ENCODE measurements around the gene FNDC11. TPM values are rescaled to one million over a fixed set of nuclear protein-coding genes. Genes with fewer than 3 reads are reported as not detected.
A peak's percentile ranks its signal among the peaks of the same experiment; 100 is the strongest.

Gene FNDC11
- total and polyA plus RNA-seq, 3 experiments from 2014 or later, result 0.13 to 0.26 TPM; not detected in 1

GRCh38 chr20:63572788-63573646 is 19.1 kb downstream of the FNDC11 start:
- peak overlapping the region in 7 of 8 donors; percentile 3 to 94 (median 80) for H3K27ac Mint-ChIP-seq

GRCh38 chr20:63573647-63574131 is 19.7 kb downstream of the FNDC11 start:
- no peak for DNase-seq
- CTCF ChIA-PET, result interaction anchor here (1.0 to 4.0 kb wide), 5 partner anchors 8 to 85 kb away, joined by 3 to 20 read pairs (median 4); partner anchors contain the start of genes PPDPF, PTK6 and RTEL1
- peaks cover 7 to 13% (median 10%) of the 10 kb centered on the region in 3 donors for H3K4me1 Mint-ChIP-seq
- H3K4me3 ChIP-seq (ENCODE audit: low read length), result peak overlapping the region; percentile 62
- no peaks in the 10 kb centered on the region for H3K9me3 Mint-ChIP-seq
- H3K4me1 ChIP-seq (ENCODE audit: insufficient read depth, low read length), result peaks cover 26% of the 10 kb centered on the region
- peaks cover 0 to 4% of the 10 kb centered on the region in 2 donors for H3K27me3 Mint-ChIP-seq
- H3K4me3 Mint-ChIP-seq, result peak overlapping the region; percentile 66 to 94 (median 78)
- POLR2A ChIA-PET, result interaction anchor here (0.9 to 1.9 kb wide), 3 partner anchors 36 to 54 kb away, joined by 3 to 7 read pairs (median 6); partner anchors contain the start of genes GMEB2 and PPDPF
- H3K36me3 ChIP-seq (ENCODE audit: insufficient read depth, low read length), result no peaks in the 10 kb centered on the region
- H3K36me3 Mint-ChIP-seq, result no peaks in the 10 kb centered on the region
- H3K27ac ChIP-seq (ENCODE audit: low read depth, low read length), result peak overlapping the region; percentile 70
- peak overlapping the region in 7 of 8 donors; percentile 3 to 94 (median 80) for H3K27ac Mint-ChIP-seq
- H3K27me3 ChIP-seq (ENCODE audit: insufficient read depth, low read length, poor library complexity, severe bottlenecking), result no peaks in the 10 kb centered on the region
- no peaks in the 10 kb centered on the region for H3K9me3 ChIP-seq (ENCODE audit: low read length)

More at GRCh38 chr20:63572788-63573646, 19.1 kb downstream of the FNDC11 start:
- Mint-ChIP-seq H3K27me3 (peaks cover 0 to 4% of the 10 kb centered on the region in 2 donors), H3K4me3 (peak overlapping the region; percentile 66 to 94 (median 78)), H3K4me1 (peaks cover 10 to 20% (median 14%) of the 10 kb centered on the region in 3 donors), H3K9me3 (no peaks in the 10 kb centered on the region), H3K36me3 (no peaks in the 10 kb centered on the region)
- ChIA-PET POLR2A (interaction anchor here (0.9 to 1.9 kb wide), 3 partner anchors 35 to 54 kb away, joined by 3 to 7 read pairs (median 6); partner anchors contain the start of genes GMEB2 and PPDPF), CTCF (interaction anchor here (1.0 to 4.0 kb wide), 5 partner anchors 9 to 85 kb away, joined by 3 to 20 read pairs (median 4); partner anchors contain the start of genes PPDPF, PTK6 and RTEL1)
- no peaks in the 10 kb centered on the region for H3K36me3 ChIP-seq (ENCODE audit: insufficient read depth, low read length)
- peaks cover 32% of the 10 kb centered on the region for H3K4me1 ChIP-seq (ENCODE audit: insufficient read depth, low read length)
- peak overlapping the region; percentile 70 for H3K27ac ChIP-seq (ENCODE audit: low read depth, low read length)
- H3K9me3 ChIP-seq (ENCODE audit: low read length), result no peaks in the 10 kb centered on the region
- no peak for DNase-seq
- H3K4me3 ChIP-seq (ENCODE audit: low read length), result peak overlapping the region; percentile 62
- H3K27me3 ChIP-seq (ENCODE audit: insufficient read depth, low read length, poor library complexity, severe bottlenecking), result no peaks in the 10 kb centered on the region

- Histone ChIP-seq H3K27me3 (ENCODE audit: insufficient read depth, low read length, poor library complexity, severe bottlenecking) (no peaks in the 10 kb centered on the region), H3K9me3 (ENCODE audit: low read length) (no peaks in the 10 kb centered on the region), H3K36me3 (ENCODE audit: insufficient read depth, low read length) (no peaks in the 10 kb centered on the region), H3K27ac (ENCODE audit: low read depth, low read length) (peak within 1 kb of the TSS; percentile 70), H3K4me3 (ENCODE audit: low read length) (peak within 1 kb of the TSS; percentile 62), H3K4me1 (ENCODE audit: insufficient read depth, low read length) (peaks cover 20% of the 10 kb centered on the region)
- Mint-ChIP-seq H3K4me3 (peak within 1 kb of the TSS; percentile 66 to 94 (median 78)), H3K36me3 (no peaks in the 10 kb centered on the region), H3K9me3 (no peaks in the 10 kb centered on the region), H3K4me1 (peaks cover 3 to 7% (median 4%) of the 10 kb centered on the region in 3 donors), H3K27ac (peak within 1 kb of the TSS in 7 of 8 donors; percentile 36 to 94 (median 80)), H3K27me3 (peaks cover 0 to 4% of the 10 kb centered on the region in 2 donors)
- ChIA-PET POLR2A (interaction anchor here (0.6 to 1.9 kb wide), 4 partner anchors 36 to 149 kb away, joined by 3 to 7 read pairs (median 4); partner anchors contain the start of genes GMEB2 and PPDPF), CTCF (interaction anchor here (1.0 to 4.0 kb wide), 4 partner anchors 36 to 84 kb away, joined by 3 to 20 read pairs (median 7); partner anchors contain the start of genes PPDPF, PTK6 and RTEL1)
- peak; percentile 40 to 86 (median 68) for DNase-seq
Observed at GRCh38 chr20:63574156-63574828, 20.3 kb downstream of the FNDC11 start, which contains the start of gene HELZ2. Gene HELZ2 (minus strand): TSS chr20:63574239. CDS start chr20:63572385, 1,854 bp downstream.

- no peaks in the 10 kb centered on the region for H3K9me3 Mint-ChIP-seq
- no peak overlapping the region for H3K4me3 ChIP-seq (ENCODE audit: low read length)
- peaks cover under 1 to 4% (median 3%) of the 10 kb centered on the region in 3 donors for H3K4me1 Mint-ChIP-seq
- ChIA-PET CTCF (interaction anchor here (1.9 to 4.0 kb wide), 2 partner anchors 36 to 67 kb away, joined by 10 to 20 read pairs; partner anchors contain the start of gene PTK6), POLR2A (interaction anchor here (0.6 to 1.9 kb wide), 2 partner anchors 54 to 149 kb away, joined by 3 to 7 read pairs; partner anchors contain the start of gene PPDPF)
- H3K36me3 ChIP-seq (ENCODE audit: insufficient read depth, low read length), result no peaks in the 10 kb centered on the region
- H3K27ac Mint-ChIP-seq, result peak overlapping the region in 4 of 8 donors; percentile 29 to 72 (median 63)
- peaks cover 16% of the 10 kb centered on the region for H3K4me1 ChIP-seq (ENCODE audit: insufficient read depth, low read length)
- H3K4me3 Mint-ChIP-seq, result peak overlapping the region; percentile 32 to 84 (median 66)
- DNase-seq, result no peak
- no peaks in the 10 kb centered on the region for H3K9me3 ChIP-seq (ENCODE audit: low read length)
- H3K27ac ChIP-seq (ENCODE audit: low read depth, low read length), result no peak overlapping the region
- no peaks in the 10 kb centered on the region for H3K36me3 Mint-ChIP-seq
- H3K27me3 Mint-ChIP-seq, result peaks cover 0 to 4% of the 10 kb centered on the region in 2 donors
- H3K27me3 ChIP-seq (ENCODE audit: insufficient read depth, low read length, poor library complexity, severe bottlenecking), result no peaks in the 10 kb centered on the region
Observed at GRCh38 chr20:63574829-63575743, 21.1 kb downstream of the FNDC11 start.

- H3K27ac Mint-ChIP-seq, result no peak overlapping the region
- DNase-seq, result no peak
- Histone ChIP-seq H3K27me3 (ENCODE audit: insufficient read depth, low read length, poor library complexity, severe bottlenecking) (no peaks in the 10 kb centered on the region), H3K27ac (ENCODE audit: low read depth, low read length) (no peak overlapping the region), H3K4me1 (ENCODE audit: insufficient read depth, low read length) (peaks cover 24% of the 10 kb centered on the region), H3K4me3 (ENCODE audit: low read length) (no peak overlapping the region), H3K9me3 (ENCODE audit: low read length) (no peaks in the 10 kb centered on the region), H3K36me3 (ENCODE audit: insufficient read depth, low read length) (no peaks in the 10 kb centered on the region)
- no peaks in the 10 kb centered on the region for H3K9me3 Mint-ChIP-seq
- POLR2A ChIA-PET, result no interaction called here
- CTCF ChIA-PET, result interaction anchor here (1.5 to 3.9 kb wide), 2 partner anchors 37 to 131 kb away, joined by 3 to 18 read pairs; partner anchors contain the start of gene PTK6
- H3K27me3 Mint-ChIP-seq, result peaks cover 0 to 4% of the 10 kb centered on the region in 2 donors
- H3K4me3 Mint-ChIP-seq, result peak overlapping the region in 4 of 7 donors; percentile 17 to 69 (median 36)
- H3K36me3 Mint-ChIP-seq, result no peaks in the 10 kb centered on the region
- peaks cover 3 to 5% (median 4%) of the 10 kb centered on the region in 3 donors for H3K4me1 Mint-ChIP-seq
Observed at GRCh38 chr20:63576311-63576710, 22.4 kb downstream of the FNDC11 start.

- Mint-ChIP-seq H3K4me3 (no peak overlapping the region), H3K36me3 (no peaks in the 10 kb centered on the region), H3K9me3 (no peaks in the 10 kb centered on the region), H3K4me1 (peaks cover 3 to 5% (median 4%) of the 10 kb centered on the region in 3 donors), H3K27me3 (peaks cover 0 to 4% of the 10 kb centered on the region in 2 donors), H3K27ac (no peak overlapping the region)
- Histone ChIP-seq H3K4me1 (ENCODE audit: insufficient read depth, low read length) (peaks cover 24% of the 10 kb centered on the region), H3K27ac (ENCODE audit: low read depth, low read length) (no peak overlapping the region), H3K4me3 (ENCODE audit: low read length) (no peak overlapping the region), H3K27me3 (ENCODE audit: insufficient read depth, low read length, poor library complexity, severe bottlenecking) (no peaks in the 10 kb centered on the region), H3K9me3 (ENCODE audit: low read length) (no peaks in the 10 kb centered on the region), H3K36me3 (ENCODE audit: insufficient read depth, low read length) (no peaks in the 10 kb centered on the region)
- ChIA-PET CTCF (interaction anchor here (1.5 to 3.9 kb wide), 2 partner anchors 38 to 130 kb away, joined by 3 to 18 read pairs; partner anchors contain the start of gene PTK6), POLR2A (no interaction called here)
- no peak for DNase-seq
Observed at GRCh38 chr20:63577317-63577894, 23.4 kb downstream of the FNDC11 start.
